ENCODE measurements around the gene MARCO.

MARCO gene

GRCh38 chr2:118942031-118942430, at the start of gene MARCO:
Gene MARCO, plus strand, starts transcription at chr2:118942194. Its CDS starts 107 bp downstream, at chr2:118942301.
- DNase-seq: no peak

GRCh38 chr2:118893100-118893499, 48.9 kb upstream of the MARCO start:
- DNase-seq: no peak

GRCh38 chr2:118902266-118903028, 39.5 kb upstream of the MARCO start:
- no peak for DNase-seq

- DNase-seq: no peak
Measured at GRCh38 chr2:118903029-118903351, 39.0 kb upstream of the MARCO start.

GRCh38 chr2:118903551-118904479, 38.2 kb upstream of the MARCO start:
- no peak for DNase-seq

GRCh38 chr2:118905206-118905605, 36.8 kb upstream of the MARCO start:
- DNase-seq: no peak

- DNase-seq: no peak
Measured at GRCh38 chr2:118906186-118906585, 35.8 kb upstream of the MARCO start.

- DNase-seq: no peak
Measured at GRCh38 chr2:118907759-118908158, 34.2 kb upstream of the MARCO start.

DNA sequence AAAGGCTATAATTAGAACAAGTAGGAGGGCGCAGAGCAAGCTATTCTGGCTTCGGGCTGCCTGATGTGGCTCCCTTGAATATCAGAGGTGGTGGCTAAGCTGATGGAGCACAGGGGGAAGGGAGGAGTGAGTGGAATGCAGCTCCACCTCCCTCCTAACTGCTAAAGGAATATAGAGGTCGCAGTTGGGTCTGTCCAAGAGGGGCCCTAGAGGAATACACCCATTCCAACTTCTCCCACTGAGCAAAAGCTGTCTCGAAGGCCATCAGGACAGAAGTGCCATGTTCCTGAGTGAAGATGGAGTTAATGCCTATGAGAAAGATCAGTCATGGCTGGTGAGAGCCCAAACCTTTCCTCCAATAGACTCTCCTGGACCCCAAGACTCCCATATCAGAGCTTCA, 32.8 kb upstream of the MARCO start:
- DNase-seq: no peak

DNA sequence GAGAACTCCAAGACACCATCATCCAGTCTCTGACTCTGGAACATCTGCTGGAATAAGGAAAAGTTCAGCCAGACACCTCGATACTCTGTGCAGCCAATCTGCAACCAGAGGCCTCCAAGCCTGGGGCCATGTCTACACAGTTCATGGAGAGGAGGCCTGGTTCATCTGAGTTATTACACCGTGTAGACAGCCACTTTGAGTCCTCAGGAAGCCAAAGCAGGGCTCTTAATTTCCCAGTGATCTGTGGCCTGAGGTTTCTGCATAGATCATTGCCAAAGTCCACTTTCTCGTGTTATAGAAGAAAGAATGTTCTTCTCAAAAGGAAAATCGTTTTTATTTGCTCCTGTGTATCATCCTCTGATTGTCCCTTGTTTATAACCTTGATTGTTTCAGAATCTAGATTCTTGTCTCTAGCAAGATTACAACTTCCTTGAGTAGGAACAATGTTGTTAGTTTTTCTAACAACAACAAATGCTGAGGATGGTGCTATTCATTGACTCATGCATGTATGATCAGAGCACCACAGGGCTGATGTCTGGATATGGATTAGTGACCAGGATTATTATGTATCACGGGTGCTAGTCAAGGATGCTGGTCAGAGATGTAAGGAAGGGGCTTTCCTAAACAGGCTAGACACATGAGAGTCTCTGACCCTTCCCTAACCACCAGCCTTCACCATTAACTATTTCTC, 30.7 kb upstream of the MARCO start:
- DNase-seq: no peak

DNA sequence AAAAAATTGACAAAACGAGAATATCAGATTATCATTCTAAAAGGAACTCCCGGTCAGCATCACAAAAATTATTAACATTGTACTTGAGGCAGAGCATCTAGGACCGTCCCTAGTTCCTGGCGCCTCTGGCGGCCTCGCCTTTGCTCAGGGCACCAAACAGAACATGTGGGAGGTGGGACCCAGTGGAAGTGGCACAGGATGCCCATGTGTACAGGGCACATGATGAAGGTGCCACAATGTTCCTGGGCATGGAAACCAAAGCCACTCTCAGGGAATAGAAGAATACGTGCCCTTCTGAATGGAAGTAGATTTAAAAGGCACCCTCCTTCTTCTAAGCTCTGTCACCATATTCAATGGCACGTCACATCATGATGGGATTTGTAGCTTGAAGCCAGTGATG, 30.1 kb upstream of the MARCO start:
- no peak for DNase-seq

GRCh38 chr2:118913131-118913802, 28.7 kb upstream of the MARCO start:
- no peak for DNase-seq

DNA sequence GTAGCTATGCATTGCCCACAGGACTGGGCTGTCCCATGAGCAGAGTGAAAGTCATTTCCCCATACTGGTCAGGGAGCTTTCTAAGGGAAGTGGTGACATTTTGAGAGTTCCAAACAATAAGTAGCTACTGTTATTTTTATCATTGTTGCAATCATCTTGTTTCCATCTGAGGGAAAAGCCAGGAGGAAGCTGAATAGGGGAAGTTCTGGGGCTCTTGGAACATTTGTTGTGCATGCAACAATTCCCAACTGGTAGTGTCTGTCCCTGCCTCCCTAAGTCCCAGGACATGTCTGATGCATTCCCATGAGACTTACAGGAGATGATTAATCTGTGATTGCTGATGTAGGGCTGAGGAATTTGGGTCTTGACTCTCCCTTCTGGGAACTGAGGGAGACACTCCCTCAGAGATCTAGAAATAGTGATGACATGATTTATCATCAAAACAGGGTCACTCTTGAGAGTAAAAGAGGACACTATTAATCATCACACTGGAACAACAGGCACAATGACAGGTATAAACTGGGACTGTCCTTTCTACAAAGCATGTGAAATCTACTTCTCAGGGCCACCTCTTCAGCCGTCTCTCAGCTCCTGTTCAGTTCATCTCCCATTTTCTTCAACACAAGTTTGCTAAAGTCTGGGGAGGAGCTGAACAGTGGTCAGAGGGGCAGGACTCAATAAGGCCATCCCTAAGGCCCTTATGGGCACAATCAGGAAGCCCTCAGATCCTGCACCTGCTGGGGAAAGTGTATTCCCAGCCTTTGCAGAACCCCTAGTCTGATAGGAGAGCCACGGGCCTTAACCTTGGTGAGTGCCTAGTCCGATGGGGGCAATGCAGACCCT, 28.0 kb upstream of the MARCO start:
- DNase-seq: no peak

DNA sequence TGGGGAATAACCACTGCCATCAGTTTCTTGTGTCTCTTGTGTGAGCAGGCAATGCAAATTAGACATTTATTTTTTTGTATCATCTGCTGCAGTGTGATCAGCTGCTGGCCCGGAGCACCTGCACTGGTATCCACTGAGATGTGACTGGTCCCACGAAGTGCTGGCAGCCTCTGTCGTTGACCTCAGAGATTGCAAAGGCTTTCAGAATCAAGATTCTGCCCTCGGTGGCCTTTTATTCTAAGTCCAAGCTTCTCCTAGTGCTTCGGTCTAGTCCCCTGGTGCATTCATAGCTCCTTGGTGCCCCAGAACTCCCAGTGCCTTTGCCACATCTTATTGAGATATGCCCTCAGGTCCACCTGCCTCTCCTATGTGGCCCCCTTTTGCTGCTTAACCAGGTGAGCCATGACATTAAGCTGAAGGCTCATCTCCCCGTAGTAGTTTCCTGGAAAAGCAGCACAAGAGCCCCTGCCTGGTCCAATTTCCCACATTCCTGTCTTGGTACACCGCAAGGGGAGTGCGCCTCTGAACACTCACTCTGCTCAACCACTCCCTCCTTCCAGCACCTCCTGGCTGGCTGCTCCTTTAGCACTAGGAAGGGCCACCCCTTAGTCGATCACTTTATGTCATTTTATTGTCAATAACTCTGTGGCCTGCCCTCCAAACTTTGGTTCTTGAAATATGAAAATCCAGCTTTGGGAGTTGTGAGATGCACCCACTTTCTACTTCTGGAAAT, 27.1 kb upstream of the MARCO start:
- no peak for DNase-seq

GRCh38 chr2:118918017-118918416, 24.0 kb upstream of the MARCO start:
- no peak for DNase-seq

DNA sequence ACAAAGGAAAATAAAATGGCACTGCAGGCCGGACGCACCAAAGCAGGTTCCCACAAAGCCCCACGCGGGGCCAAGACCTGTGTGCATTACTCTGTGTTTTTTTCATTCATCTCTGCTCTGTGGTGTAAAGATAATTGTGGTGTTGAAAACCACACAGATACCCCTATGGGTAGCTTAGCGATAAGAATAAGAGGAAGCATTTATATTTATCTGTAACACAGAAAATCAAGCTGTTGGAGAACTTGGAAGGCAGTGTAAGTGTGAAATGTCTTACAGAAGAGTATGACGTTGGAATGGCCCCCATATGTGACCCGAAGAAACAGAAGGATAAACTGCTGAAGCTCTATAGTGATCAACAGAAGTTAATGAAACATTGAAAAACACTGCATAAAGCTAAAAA, 20.3 kb upstream of the MARCO start:
- DNase-seq: no peak

DNA sequence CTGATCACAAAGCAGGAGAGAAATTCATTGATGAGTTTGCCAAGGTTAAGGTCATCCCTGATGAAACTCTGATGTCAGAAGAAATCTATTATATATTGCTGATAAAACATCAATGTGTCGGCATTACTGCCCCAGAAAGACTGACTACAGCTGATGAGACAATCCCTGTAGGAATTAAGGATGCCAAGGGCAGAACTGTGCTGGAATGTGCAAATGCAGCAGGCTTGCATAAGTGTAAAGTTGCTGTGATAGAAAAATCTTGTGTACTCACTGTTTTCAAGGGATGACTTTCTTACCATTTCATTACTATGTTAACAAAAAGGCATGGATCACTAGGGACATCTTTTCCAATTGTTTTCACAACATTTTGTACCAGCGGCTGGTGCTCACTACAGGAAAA, 19.7 kb upstream of the MARCO start:
- no peak for DNase-seq

DNA sequence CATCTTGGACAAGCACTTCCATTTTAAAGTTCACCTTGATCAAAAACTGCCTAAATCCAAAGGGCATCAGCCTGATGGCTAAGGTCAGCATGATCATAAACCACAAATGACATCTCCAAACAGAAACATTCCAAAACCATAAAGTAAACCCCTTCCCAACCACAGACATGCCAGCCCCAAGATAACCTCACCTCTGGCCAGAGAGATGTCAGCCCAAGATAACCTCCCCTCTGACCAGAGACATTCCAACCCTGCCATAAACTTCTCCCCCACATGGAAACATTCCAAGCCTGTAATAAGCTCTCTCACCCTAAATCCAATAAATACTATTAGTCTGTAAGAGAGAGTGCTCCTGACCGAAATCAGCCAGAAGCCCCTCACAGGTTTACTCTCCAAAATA, 18.6 kb upstream of the MARCO start:
- DNase-seq: no peak

- DNase-seq: no peak
Measured at GRCh38 chr2:118925476-118925875, 16.5 kb upstream of the MARCO start.

- DNase-seq: no peak
Measured at GRCh38 chr2:118925981-118926380, 16.0 kb upstream of the MARCO start.

GRCh38 chr2:118929059-118929458, 12.9 kb upstream of the MARCO start:
- no peak for DNase-seq

All from activated T-cell treated with anti-CD3 and anti-CD28 coated beads, Interleukin-2, amount 50 U/mL, for 48 hours (primary cell).